HepG2 (cell line): ENCODE data around the gene PRKG1.

Source experiments
- CAMTA2 ChIP-seq: sonication (generic); formaldehyde crosslinking; IDR thresholded peaks from 2 replicates; pipeline ENCODE4 v1.4.0; 2020; ENCODE audit warnings: mild to moderate bottlenecking, missing genetic modification reagents, borderline replicate concordance
- ELF1 ChIP-seq: sonication (generic); formaldehyde crosslinking; IDR thresholded peaks from 2 replicates; pipeline ENCODE4 v1.4.0; 2020; ENCODE audit warnings: missing genetic modification reagents
- MLX ChIP-seq: IDR thresholded peaks from 2 replicates; pipeline ENCODE4 v1.6.1; 2016
- SIN3A ChIP-seq: IDR thresholded peaks from 2 replicates; pipeline ENCODE4 v1.6.1; 2011; ENCODE audit warnings: low read depth, mild to moderate bottlenecking, control low read depth, low read length, borderline replicate concordance
- ZNF121 ChIP-seq: sonication (generic); formaldehyde crosslinking; IDR thresholded peaks from 2 replicates; pipeline ENCODE4 v1.5.0; 2020; ENCODE audit warnings: mild to moderate bottlenecking, missing genetic modification reagents
- TF ChIP-seq, protein P1 (sequence below): sonication (generic); formaldehyde crosslinking; IDR thresholded peaks from 2 replicates; pipeline ENCODE4 v1.5.0; 2020; ENCODE audit warnings: missing genetic modification reagents

DNA sequence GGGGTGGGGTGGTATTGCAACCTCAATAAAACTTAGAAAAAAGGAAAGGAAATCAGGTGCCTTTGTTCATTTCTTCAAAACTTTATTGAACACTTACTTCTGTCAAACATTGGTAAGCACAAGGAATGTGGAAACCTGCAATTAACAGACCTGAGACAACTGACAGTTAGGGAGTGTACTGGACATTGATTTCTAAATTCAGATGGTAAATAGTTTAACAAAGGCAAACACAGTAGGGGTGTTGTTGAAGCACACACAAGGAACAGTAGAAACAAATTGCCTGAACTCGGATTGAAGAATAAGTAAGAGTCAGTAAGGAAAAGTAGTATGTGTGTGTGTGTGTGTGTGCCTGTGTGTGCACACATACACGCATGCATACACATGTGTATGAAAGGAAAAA, 516.5 kb downstream of the PRKG1 start:
- TF ChIP-seq CAMTA2 (no peak), SIN3A (no peak), ZNF121 (CRISPR knock-in tag) (no peak), ELF1 (no peak), MLX (no peak)
- TF ChIP-seq, protein P1, sequence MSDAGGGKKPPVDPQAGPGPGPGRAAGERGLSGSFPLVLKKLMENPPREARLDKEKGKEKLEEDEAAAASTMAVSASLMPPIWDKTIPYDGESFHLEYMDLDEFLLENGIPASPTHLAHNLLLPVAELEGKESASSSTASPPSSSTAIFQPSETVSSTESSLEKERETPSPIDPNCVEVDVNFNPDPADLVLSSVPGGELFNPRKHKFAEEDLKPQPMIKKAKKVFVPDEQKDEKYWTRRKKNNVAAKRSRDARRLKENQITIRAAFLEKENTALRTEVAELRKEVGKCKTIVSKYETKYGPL = no peak
